Thoracic aorta (tissue), 2 donors: Measurements from ENCODE around the gene PLA2G10. TPM values are rescaled to one million over a fixed set of nuclear protein-coding genes. Genes with fewer than 3 reads are reported as not detected.

Experiments
- ATAC-seq: fragments of 150-250 bp; one replicate; pipeline ENCODE4 v1.8.0; 2017; ENCODE audit warnings: low read depth; ENCODE audit not compliant: insufficient number of reproducible peaks, low FRiP score
- DNase-seq: peaks from one replicate; pipeline ENCODE4 v3.0.0-alpha.2; 2020; ENCODE audit warnings: low spot score
- H3K27ac ChIP-seq, 2 donors: fragments of 200-600 bp; sonication (generic); 1 replicate in 1 of 2; 2 replicates in 1 of 2; pipeline ENCODE4 v1.5.1; 2016; ENCODE audit warnings: mild to moderate bottlenecking in 2 of 2, moderate library complexity in 2 of 2
- H3K27me3 ChIP-seq: fragments of 200-600 bp; sonication (generic); replicated peaks from 2 replicates; pipeline ENCODE4 v1.6.0; 2016; ENCODE audit warnings: mild to moderate bottlenecking; ENCODE audit not compliant: insufficient read depth
- H3K36me3 ChIP-seq: fragments of 200-600 bp; sonication (generic); one replicate; pipeline ENCODE4 v1.5.1; 2016
- H3K4me1 ChIP-seq, 2 donors: fragments of 200-600 bp; sonication (generic); 1 replicate in 1 of 2; 2 replicates in 1 of 2; pipeline versions ENCODE4 v1.5.1 to v1.6.0; 2016; ENCODE audit warnings: low read depth in 2 of 2, mild to moderate bottlenecking in 1 of 2; ENCODE audit not compliant: control insufficient read depth in 1 of 2
- H3K4me3 ChIP-seq: fragments of 200-600 bp; sonication (generic); 2 replicates; pipeline ENCODE4 v1.5.1; 2016; ENCODE audit warnings: mild to moderate bottlenecking
- H3K9me3 ChIP-seq: fragments of 200-600 bp; sonication (generic); 2 replicates; pipeline ENCODE4 v1.5.1; 2016
- CTCF ChIP-seq: fragments of 200-600 bp; sonication (generic); IDR thresholded peaks from one replicate; pipeline ENCODE4 v1.5.1; 2019; ENCODE audit warnings: antibody characterized with exemption
- total RNA-seq, 2 donors: library from RNA; depleted of rRNA; stranded (reverse); fragments of >200 nt; gene quantifications; one replicate each; pipeline versions ENCODE4 v1.1.0 to v1.2.3, GENCODE V29; 2016

The PLA2G10 gene
- total RNA-seq, 2 donors from 2014 or later: not detected

GRCh38 chr16:14652726-14653125 lies 41.4 kb downstream of the PLA2G10 start:
- TF ChIP-seq CTCF: no peak
- Histone ChIP-seq H3K36me3 (peaks cover 39% of the 10 kb centered on the region), H3K4me1 (no peaks in the 10 kb centered on the region), H3K27ac (no peak overlapping the region), H3K9me3 (no peaks in the 10 kb centered on the region), H3K27me3 (no peaks in the 10 kb centered on the region), H3K4me3 (no peak overlapping the region)
- DNase-seq: no peak
- ATAC-seq: no peak

- no peaks in the 10 kb centered on the region for H3K4me1 ChIP-seq
- no peak for ATAC-seq
- H3K27me3 ChIP-seq: no peaks in the 10 kb centered on the region
- H3K27ac ChIP-seq: no peak overlapping the region
- H3K4me3 ChIP-seq: no peak overlapping the region
- H3K9me3 ChIP-seq: no peaks in the 10 kb centered on the region
- H3K36me3 ChIP-seq: peaks cover 47% of the 10 kb centered on the region
- TF ChIP-seq CTCF: no peak
- DNase-seq: no peak
These were observed 43.5 kb downstream of the PLA2G10 start for GRCh38 chr16:14650629-14651028.

GRCh38 chr16:14649816-14650215 lies 44.3 kb downstream of the PLA2G10 start:
- Histone ChIP-seq H3K4me3 (no peak overlapping the region), H3K9me3 (no peaks in the 10 kb centered on the region), H3K4me1 (no peaks in the 10 kb centered on the region), H3K36me3 (peaks cover 51% of the 10 kb centered on the region), H3K27me3 (no peaks in the 10 kb centered on the region), H3K27ac (no peak overlapping the region)
- DNase-seq (no peak), ATAC-seq (no peak)
- TF ChIP-seq CTCF: no peak

GRCh38 chr16:14641926-14642325 lies 52.2 kb downstream of the PLA2G10 start:
- no peaks in the 10 kb centered on the region for H3K9me3 ChIP-seq
- peaks cover 0 to 3% of the 10 kb centered on the region in 2 donors for H3K4me1 ChIP-seq
- no peak overlapping the region for H3K4me3 ChIP-seq
- ATAC-seq (no peak), DNase-seq (no peak)
- TF ChIP-seq CTCF: no peak
- no peaks in the 10 kb centered on the region for H3K27me3 ChIP-seq
- no peak overlapping the region for H3K27ac ChIP-seq
- H3K36me3 ChIP-seq: peaks cover 35% of the 10 kb centered on the region

GRCh38 chr16:14641206-14641605 lies 52.9 kb downstream of the PLA2G10 start:
- Histone ChIP-seq H3K9me3 (no peaks in the 10 kb centered on the region), H3K4me3 (no peak overlapping the region), H3K27ac (no peak overlapping the region), H3K36me3 (peaks cover 34% of the 10 kb centered on the region), H3K4me1 (peaks cover 0 to 10% of the 10 kb centered on the region in 2 donors), H3K27me3 (no peaks in the 10 kb centered on the region)
- no peak for ATAC-seq
- no peak for TF ChIP-seq CTCF
- DNase-seq: no peak
